Testis (tissue), 3 donors: ENCODE measurements around the gene SSC4D. TPM values are rescaled to one million over a fixed set of nuclear protein-coding genes. Genes with fewer than 3 reads are reported as not detected.
A peak's percentile ranks its signal among the peaks of the same experiment; 100 is the strongest.

ENCODE experiments used
- DNase-seq: peaks from one replicate; pipeline ENCODE4 v3.0.0-alpha.2; 2019
- H3K27ac ChIP-seq, 2 donors: fragments of 200-600 bp; sonication (generic); one replicate each; pipeline ENCODE4 v1.5.1; 2019
- H3K27me3 ChIP-seq: fragments of 200-600 bp; sonication (generic); one replicate; pipeline ENCODE4 v1.5.1; 2019
- H3K36me3 ChIP-seq: fragments of 200-600 bp; sonication (generic); one replicate; pipeline ENCODE4 v1.5.1; 2017; ENCODE audit warnings: low read depth; ENCODE audit errors: missing control alignments
- H3K4me1 ChIP-seq: fragments of 200-600 bp; sonication (generic); one replicate; pipeline ENCODE4 v1.5.1; 2019
- H3K4me3 ChIP-seq, 2 donors: fragments of 200-600 bp; sonication (generic); one replicate each; pipeline ENCODE4 v1.5.1; 2017 to 2019
- H3K9me3 ChIP-seq: fragments of 200-600 bp; sonication (generic); one replicate; pipeline ENCODE4 v1.5.1; 2017
- CTCF ChIP-seq, 3 experiments: fragments of 450-650 bp in 2 of 3; fragments of 200-600 bp in 1 of 3; sonication (generic) in 1 of 3; IDR thresholded peaks; one replicate each; pipeline ENCODE4 v1.5.1; 2016 to 2019; ENCODE audit warnings: antibody characterized with exemption in 3 of 3, mild to moderate bottlenecking in 2 of 3, moderate library complexity in 1 of 3
- POLR2A ChIP-seq: fragments of 450-650 bp; IDR thresholded peaks from one replicate; pipeline ENCODE4 v1.6.1; 2017; ENCODE audit warnings: antibody characterized with exemption, mild to moderate bottlenecking, moderate library complexity
- WGBS, 2 donors: methylation state at CpG; one replicate each; pipeline ENCODE4 v1.1.5; 2018; 5-methylcytosine and 5-hydroxymethylcytosine counted together
- intact Hi-C: fragments of 100-400 bp; cut with DNase I; formaldehyde crosslinking; loops from one replicate; pipeline ENCODE4 v1.15.1; 2023; ENCODE audit warnings: low total_unique reads
- polyA plus RNA-seq: library from polyadenylated mRNA; stranded (reverse); fragments of 350-450 nt; fragmentation: Illumina TruSeq; extraction: RNeasy Lipid Tissue Mini Kit (QIAGEN cat#74804); gene quantifications from one replicate; pipeline ENCODE4 v1.2.3, GENCODE V29; 2014; ENCODE audit warnings: low read depth, low replicate concordance; ENCODE audit not compliant: insufficient read depth
- total RNA-seq, 2 donors: library from RNA; depleted of rRNA; stranded (reverse); fragments of >200 nt; gene quantifications; one replicate each; pipeline ENCODE4 v1.2.3, GENCODE V29; 2016

The SSC4D gene
- total and polyA plus RNA-seq, 3 donors from 2014 or later, result 1.8 to 2.8 (median 2.3) TPM

- Histone ChIP-seq H3K9me3 (no peaks in the 10 kb centered on the region), H3K27me3 (no peaks in the 10 kb centered on the region), H3K4me3 (no peak overlapping the region), H3K4me1 (peaks cover 29% of the 10 kb centered on the region), H3K36me3 (no peaks in the 10 kb centered on the region), H3K27ac (peak overlapping the region in 1 of 2 donors; percentile 36)
- no peak for DNase-seq
- WGBS, 2 donors, result 55 to 78% methylated on average over 6 of the region's 6 CpGs
- intact Hi-C loops, result no loop called here
- no peak for TF ChIP-seq CTCF (IDR thresholded peaks at IDR 0.05)
- no peak for TF ChIP-seq POLR2A
Measured at GRCh38 chr7:76352193-76352592, 57.3 kb downstream of the SSC4D start.

GRCh38 chr7:76351372-76351771, 58.1 kb downstream of the SSC4D start:
- TF ChIP-seq CTCF (IDR thresholded peaks at IDR 0.05), result no peak
- no peak for TF ChIP-seq POLR2A
- Histone ChIP-seq H3K27me3 (no peaks in the 10 kb centered on the region), H3K4me1 (peaks cover 21% of the 10 kb centered on the region), H3K36me3 (no peaks in the 10 kb centered on the region), H3K4me3 (no peak overlapping the region), H3K9me3 (no peaks in the 10 kb centered on the region), H3K27ac (no peak overlapping the region)
- no peak for DNase-seq
- WGBS, 2 donors, result 90 to 91% methylated on average over 7 of the region's 7 CpGs
- intact Hi-C loops, result no loop called here

- Histone ChIP-seq H3K36me3 (no peaks in the 10 kb centered on the region), H3K9me3 (no peaks in the 10 kb centered on the region), H3K4me1 (peaks cover 15% of the 10 kb centered on the region), H3K27me3 (no peaks in the 10 kb centered on the region), H3K27ac (no peak overlapping the region), H3K4me3 (no peak overlapping the region)
- intact Hi-C loops, result no loop called here
- TF ChIP-seq CTCF (IDR thresholded peaks at IDR 0.05) (no peak), POLR2A (no peak)
- 87 to 89% methylated on average over 8 of the region's 8 CpGs for WGBS, 2 donors
- no peak for DNase-seq
Measured at GRCh38 chr7:76349313-76349885, 60.1 kb downstream of the SSC4D start.

- no peak overlapping the region for H3K27ac ChIP-seq
- H3K36me3 ChIP-seq, result no peaks in the 10 kb centered on the region
Measured at GRCh38 chr7:76347710-76348109, 61.8 kb downstream of the SSC4D start.

GRCh38 chr7:76346778-76347177, 62.7 kb downstream of the SSC4D start:
- TF ChIP-seq POLR2A, result no peak
- TF ChIP-seq CTCF (IDR thresholded peaks at IDR 0.05), result no peak
- H3K36me3 ChIP-seq, result no peaks in the 10 kb centered on the region
- no peaks in the 10 kb centered on the region for H3K9me3 ChIP-seq
- no peaks in the 10 kb centered on the region for H3K27me3 ChIP-seq
- H3K4me1 ChIP-seq, result peaks cover 6% of the 10 kb centered on the region
- no peak for DNase-seq
- no peak overlapping the region for H3K4me3 ChIP-seq
- WGBS, 2 donors, result 78 to 87% methylated on average over 8 of the region's 8 CpGs
- intact Hi-C loops, result no loop called here
- H3K27ac ChIP-seq, result no peak overlapping the region

More at GRCh38 chr7:76347710-76348109, 61.8 kb downstream of the SSC4D start:
- intact Hi-C loops, result no loop called here
- no peaks in the 10 kb centered on the region for H3K27me3 ChIP-seq
- peaks cover 7% of the 10 kb centered on the region for H3K4me1 ChIP-seq
- H3K4me3 ChIP-seq, result no peak overlapping the region
- WGBS, 2 donors, result 70 to 77% methylated on average over 5 of the region's 5 CpGs
- no peak for DNase-seq
- TF ChIP-seq POLR2A, result no peak
- H3K9me3 ChIP-seq, result no peaks in the 10 kb centered on the region
